ENCODE measurements around the gene FAM107B. TPM values are rescaled to one million over a fixed set of nuclear protein-coding genes. Genes with fewer than 3 reads are reported as not detected.
A peak's percentile ranks its signal among the peaks of the same experiment; 100 is the strongest.

Gene FAM107B
- total RNA-seq, 1 experiment from 2014 or later: 41.6 TPM

GRCh38 chr10:14782691-14783363, 8.1 kb upstream of the FAM107B start:
- Histone ChIP-seq H3K9me3 (ENCODE audit: control insufficient read depth in 1 of 2, insufficient read depth in 1 of 2, low read depth in 1 of 2, low read length in 2 of 2) (peaks cover 3 to 4% of the 10 kb centered on the region in 2 experiments; a peak in 1 of 4 replicates), H3K9me2 (ENCODE audit: insufficient read depth) (no peaks in the 10 kb centered on the region), H3K36me3 (ENCODE audit: control insufficient read depth in 1 of 2, insufficient read depth in 2 of 2, low read length in 2 of 2) (no peaks in the 10 kb centered on the region), H3K27ac (ENCODE audit: low read depth, low read length) (no peak overlapping the region), H3K4me3 (replicated peaks in 1 of 2; ENCODE audit: low read depth in 1 of 2, low read length in 2 of 2) (peak overlapping the region in 1 of 2 experiments; percentile 12; a peak in 1 of 4 replicates), H3K9ac (ENCODE audit: low read length) (no peak overlapping the region; the same call in 1 of the 2 replicates), H2AFZ (ENCODE audit: low read depth, low read length, poor library complexity, severe bottlenecking) (peak overlapping the region; percentile 57), H3K4me1 (ENCODE audit: control insufficient read depth in 1 of 2, insufficient read depth in 2 of 2, low read length in 2 of 2) (peaks cover 0 to 21% of the 10 kb centered on the region in 2 experiments; a peak in 2 of 4 replicates), H3K27me3 (ENCODE audit: insufficient read depth, low read length) (no peaks in the 10 kb centered on the region), H3K4me2 (ENCODE audit: low read length) (peak overlapping the region; percentile 62), H4K20me1 (ENCODE audit: insufficient read depth) (no peaks in the 10 kb centered on the region), H3K79me2 (ENCODE audit: insufficient read depth, low read length) (no peaks in the 10 kb centered on the region)
- ChIA-PET POLR2A (no interaction called here), RAD21 (ENCODE audit: low non-redundant PET in 1 of 2, low total read pairs in 2 of 2, uncharacterized antibody in 2 of 2, unreplicated experiment in 2 of 2) (no interaction called here), CTCF (no interaction called here)
- DNase-seq (ENCODE audit: low read depth, low spot score) (peak; percentile 61), ATAC-seq (peak; percentile 88)
- intact Hi-C loops (cut with micrococcal nuclease): no loop called here
- no peak for TF ChIP-seq ZBTB33 (IDR thresholded peaks at IDR 0.05; ENCODE audit: extremely low read depth, insufficient replicate concordance, low read length)
- TF ChIP-seq POLR2A (IDR thresholded peaks at IDR 0.05; ENCODE audit: borderline replicate concordance, extremely low read depth, insufficient read depth, insufficient read length): no peak
- no peak for TF ChIP-seq ATF3 (IDR thresholded peaks at IDR 0.05)
- peak; percentile 74 for TF ChIP-seq FOSL1 (IDR thresholded peaks at IDR 0.05; ENCODE audit: low read depth)
- 0 out of 2 replicates have a peak, but pooled peaks have one; percentile 48 for TF ChIP-seq CBX3 (IDR thresholded peaks at IDR 0.05; ENCODE audit: low read depth)
- TF ChIP-seq POLR2AphosphoS5 (IDR thresholded peaks at IDR 0.05; ENCODE audit: low read depth, low read length): no peak
- TF ChIP-seq EZH2 (IDR thresholded peaks at IDR 0.05): no peak
- TF ChIP-seq JUND (IDR thresholded peaks at IDR 0.05): peak; percentile 60
- TF ChIP-seq ELF1 (IDR thresholded peaks at IDR 0.05; ENCODE audit: borderline replicate concordance, low read depth): no peak
- no peak for TF ChIP-seq SRF (IDR thresholded peaks at IDR 0.05; ENCODE audit: low read depth)
- TF ChIP-seq SIN3A (IDR thresholded peaks at IDR 0.05; ENCODE audit: low read depth): no peak
- TF ChIP-seq SP1 (IDR thresholded peaks at IDR 0.05; ENCODE audit: low read depth): peak; percentile 81
- no peak for TF ChIP-seq ZFX (IDR thresholded peaks at IDR 0.05)
- TF ChIP-seq YY1 (IDR thresholded peaks at IDR 0.05; ENCODE audit: extremely low read depth, insufficient replicate concordance, low read depth, low read length): no peak
- TF ChIP-seq RAD21 (IDR thresholded peaks at IDR 0.05; ENCODE audit: low read depth): no peak
- BruUV-seq (replicated peaks): no TSS peak
